K562 (cell line): ENCODE data around the gene CLNK. TPM values are rescaled to one million over a fixed set of nuclear protein-coding genes. Genes with fewer than 3 reads are reported as not detected.

Experiments used
- ATAC-seq: fragments of 200-7000 bp; cut with Tn5 transposase; 3 replicates; pipeline ENCODE4 v1.9.1; 2020; ENCODE audit warnings: moderate library complexity
- BruUV-seq: library from RNA; stranded (reverse); fragments of 400-500 nt; replicated peaks from 2 replicates; lab custom pipeline; 2021; lab: Mats Ljungman, UMichigan
- CTCF ChIA-PET: fragments of 300-600 bp; formaldehyde crosslinking; extraction: SDS; loops from one replicate; lab custom pipeline; 2021; ENCODE audit warnings: low intra/inter-chr PET ratio; lab: Yijun Ruan, JAX
- POLR2A ChIA-PET: fragments of 300-600, 350-650 bp; sonication (Branson Sonifier 250); formaldehyde crosslinking; extraction: SDS; loops from one replicate; lab custom pipeline; 2021; ENCODE audit warnings: antibody characterized with exemption, inconsistent platforms; lab: Yijun Ruan, JAX
- DNase-seq, 4 experiments: peaks; one replicate each; pipeline versions ENCODE4 v3.0.0 to v3.0.0-alpha.2; 2011 to 2018; ENCODE audit warnings: low spot score in 3 of 4, mixed read lengths in 3 of 4; ENCODE audit errors: extremely low read depth in 1 of 4
- FAIRE-seq: peaks from 2 replicates; lab custom pipeline; 2011; peaks lifted over from hg19 to GRCh38; lab: Jason Lieb, UNC
- H2AFZ ChIP-seq: 2 replicates; pipeline ENCODE4 v1.6.0; 2011; ENCODE audit warnings: low read depth, low read length, control low read depth, inconsistent platforms
- H3K27ac ChIP-seq: fragments of 200-600 bp; 3 replicates; pipeline ENCODE4 v1.8.0; 2011; ENCODE audit warnings: low read depth, mild to moderate bottlenecking, control low read depth, inconsistent platforms, low read length, moderate library complexity, mixed read lengths; ENCODE audit errors: extremely low read depth
- H3K27me3 ChIP-seq, 2 experiments: fragments of 300-600 bp in 1 of 2; 2 replicates in 1 of 2; 3 replicates in 1 of 2; pipeline versions ENCODE4 v1.6.0 to v1.8.0; 2011; ENCODE audit warnings: inconsistent platforms in 2 of 2, low read length in 2 of 2, mild to moderate bottlenecking in 1 of 2, mixed read lengths in 1 of 2, moderate library complexity in 1 of 2; ENCODE audit not compliant: control insufficient read depth in 2 of 2, insufficient read depth in 2 of 2
- H3K36me3 ChIP-seq: fragments of 300-600 bp; 3 replicates; pipeline ENCODE4 v1.8.0; 2011; ENCODE audit warnings: mild to moderate bottlenecking, low read length, inconsistent platforms; ENCODE audit not compliant: control insufficient read depth, insufficient read depth
- H3K4me1 ChIP-seq, 2 experiments: fragments of 200-600 bp in 1 of 2; replicated peaks in 1 of 2; 2 replicates in 1 of 2; 3 replicates in 1 of 2; pipeline versions ENCODE4 v1.5.1 to v1.8.0; 2011; ENCODE audit warnings: inconsistent platforms in 2 of 2, low read length in 2 of 2, mild to moderate bottlenecking in 1 of 2, mixed read lengths in 1 of 2, moderate library complexity in 1 of 2; ENCODE audit not compliant: control insufficient read depth in 2 of 2, insufficient read depth in 2 of 2
- H3K4me2 ChIP-seq: 2 replicates; pipeline ENCODE4 v1.6.1; 2011; ENCODE audit warnings: low read length, control low read depth, inconsistent platforms, mixed read lengths; ENCODE audit not compliant: insufficient read depth
- H3K4me3 ChIP-seq: fragments of 200-600 bp; sonication (generic), shearing (Covaris generic); 2 replicates; pipeline ENCODE4 v1.5.1; 2016; ENCODE audit warnings: control low read depth, inconsistent platforms
- H3K79me2 ChIP-seq: fragments of 200-600 bp; 3 replicates; pipeline ENCODE4 v1.8.0; 2011; ENCODE audit warnings: low read length, inconsistent platforms; ENCODE audit not compliant: control insufficient read depth, insufficient read depth
- H3K9ac ChIP-seq, 2 experiments: 2 replicates each; pipeline versions ENCODE4 v1.6.0 to v1.6.1; 2011; ENCODE audit warnings: low read depth in 2 of 2, low read length in 2 of 2, control low read depth in 1 of 2, inconsistent platforms in 1 of 2, mild to moderate bottlenecking in 1 of 2, mixed read lengths in 1 of 2; ENCODE audit not compliant: insufficient read depth in 1 of 2
- H3K9me1 ChIP-seq: one replicate; pipeline ENCODE4 v1.6.0; 2011; ENCODE audit warnings: inconsistent platforms, mild to moderate bottlenecking, low read length, moderate library complexity; ENCODE audit not compliant: control insufficient read depth, insufficient read depth
- H3K9me3 ChIP-seq: replicated peaks from 2 replicates; pipeline ENCODE4 v1.5.1; 2011; ENCODE audit warnings: low read depth, low read length, inconsistent platforms; ENCODE audit not compliant: control insufficient read depth, insufficient read depth
- H4K20me1 ChIP-seq: replicated peaks from 2 replicates; pipeline ENCODE4 v1.6.1; 2011; ENCODE audit warnings: low read length, inconsistent platforms, mixed read lengths; ENCODE audit not compliant: control insufficient read depth, insufficient read depth
- EHMT2 ChIP-seq: fragments of 450-650 bp; IDR thresholded peaks from 2 replicates; pipeline ENCODE4 v1.6.1; 2018; ENCODE audit warnings: antibody characterized with exemption
- ERF ChIP-seq: fragments of 450-650 bp; formaldehyde crosslinking; IDR thresholded peaks from 2 replicates; pipeline ENCODE4 v1.4.0; 2020; ENCODE audit warnings: mild to moderate bottlenecking, mixed read lengths
- KLF1 ChIP-seq: fragments of 450-650 bp; IDR thresholded peaks from 2 replicates; pipeline ENCODE4 v1.6.1; 2016; ENCODE audit warnings: missing genetic modification characterization, missing compliant biosample characterization
- MTA1 ChIP-seq: fragments of 450-650 bp; IDR thresholded peaks from 2 replicates; pipeline ENCODE4 v1.6.1; 2017; ENCODE audit warnings: borderline replicate concordance
- SLC30A9 ChIP-seq: fragments of 250-450 bp; sonication (Bioruptor Pico); IDR thresholded peaks from 2 replicates; pipeline ENCODE4 v1.8.0; 2022; ENCODE audit warnings: mild to moderate bottlenecking, moderate library complexity
- SMARCB1 ChIP-seq: IDR thresholded peaks from 2 replicates; pipeline ENCODE4 v1.6.1; 2011; ENCODE audit warnings: improper control_type of control experiment, low read depth; ENCODE audit not compliant: insufficient read length
- TAF9B ChIP-seq: fragments of 450-650 bp; IDR thresholded peaks from 2 replicates; pipeline ENCODE4 v1.6.1; 2018; ENCODE audit warnings: mild to moderate bottlenecking; ENCODE audit not compliant: partially characterized antibody
- WGBS: fragments of 100-300 bp; shearing (Covaris generic); methylation state at CpG from one replicate; pipeline ENCODE4 v1.1.6; 2016; ENCODE audit warnings: low coverage, mixed read lengths; ENCODE audit not compliant: insufficient coverage; ENCODE audit errors: missing lambda C conversion rate; 5-methylcytosine and 5-hydroxymethylcytosine counted together
- in situ Hi-C: fragments of 300-500 bp; cut with MboI; formaldehyde crosslinking; loops from 4 replicates; pipeline ENCODE4 v1.15.0; 2018; ENCODE audit warnings: inconsistent platforms, mixed read lengths
- intact Hi-C: fragments of 100-400 bp; cut with micrococcal nuclease; formaldehyde crosslinking; loops from 2 replicates; pipeline ENCODE4 v1.14.2; 2022
- polyA plus RNA-seq, 8 experiments: library from polyadenylated mRNA; depleted of rRNA in 4 of 8; stranded (reverse) in 5 of 8; unstranded in 3 of 8; fragments of >200 nt; fragmentation: Nextera tagmentation in 2 of 8; fragmentation: Illumina TruSeq in 1 of 8; extraction: Ambion mirVana in 2 of 8; extraction: Trizol in 1 of 8; gene quantifications; 2 replicates each; pipeline versions ENCODE4 v1.2.1 to v1.2.3, GENCODE V29; 2011 to 2014; ENCODE audit warnings: inconsistent platforms in 1 of 8, missing spikeins in 1 of 8
- total RNA-seq, 7 experiments: library from RNA; depleted of rRNA in 6 of 7; stranded (reverse); fragments of >200 nt in 6 of 7; fragmentation: Illumina TruSeq in 2 of 7; extraction: Trizol in 2 of 7; gene quantifications; 2 replicates each; pipeline versions ENCODE4 v1.2.1 to v1.2.3, GENCODE V29; 2011 to 2021; ENCODE audit warnings: low replicate concordance in 1 of 7
- TF ChIP-seq, protein P1 (sequence below): fragments of 450-650 bp; IDR thresholded peaks from 2 replicates; pipeline ENCODE4 v1.6.1; 2018; ENCODE audit warnings: mild to moderate bottlenecking, low read depth; ENCODE audit not compliant: partially characterized antibody
- TF ChIP-seq, protein P2 (sequence below), 3 experiments: fragments of 200-800 bp in 1 of 3; fragments of 250-450 bp in 1 of 3; fragments of 450-650 bp in 1 of 3; sonication (Bioruptor Pico) in 1 of 3; sonication (Bioruptor generic) in 1 of 3; formaldehyde crosslinking in 1 of 3; IDR thresholded peaks; 2 replicates each; pipeline versions ENCODE4 v1.6.1 to v1.8.0; 2016 to 2022; ENCODE audit warnings: mild to moderate bottlenecking in 2 of 3, missing genetic modification characterization in 2 of 3, missing compliant biosample characterization in 1 of 3, moderate library complexity in 1 of 3
- TF ChIP-seq, protein P3 (sequence below): sonication (generic); formaldehyde crosslinking; IDR thresholded peaks from 2 replicates; pipeline ENCODE4 v1.8.1; 2023; ENCODE audit warnings: mild to moderate bottlenecking, missing genetic modification reagents, moderate library complexity
- TF ChIP-seq, protein P4 (sequence below): fragments of 250-450 bp; sonication (Bioruptor Pico); IDR thresholded peaks from 2 replicates; pipeline ENCODE4 v1.4.0; 2020; ENCODE audit warnings: mild to moderate bottlenecking, moderate library complexity

Gene CLNK
- total and polyA plus RNA-seq, 9 of the 15 experiments (the other 6 are each of a cell fraction or from before 2014, with no cell fraction given): not detected

DNA sequence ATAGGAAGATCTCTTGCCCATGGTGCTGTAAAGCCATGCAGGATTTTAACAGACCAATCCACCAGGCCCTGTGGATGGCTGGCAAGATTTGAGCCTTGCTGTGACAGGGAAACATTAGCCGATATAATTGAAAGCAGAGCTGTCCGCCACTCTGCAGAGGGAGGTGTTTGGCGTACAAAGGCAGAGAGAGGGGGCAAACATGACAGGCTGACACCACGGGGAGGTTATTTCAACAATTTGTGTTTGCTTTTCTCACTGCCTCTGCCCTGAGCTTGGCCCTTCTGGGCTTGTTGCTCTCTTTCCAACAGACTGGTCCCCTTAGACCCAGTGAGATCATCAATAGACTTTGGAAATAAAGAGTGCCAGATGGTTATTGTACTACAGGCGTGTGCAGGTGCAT is 59.4 kb downstream of the CLNK start:
- ChIA-PET CTCF (no interaction called here), POLR2A (no interaction called here)
- no peak overlapping the region for H3K9ac ChIP-seq
- H3K79me2 ChIP-seq: no peaks in the 10 kb centered on the region
- no peak overlapping the region for H3K4me3 ChIP-seq
- no TSS peak for BruUV-seq
- 0% methylated on average over 5 of the region's 5 CpGs for WGBS
- H3K9me1 ChIP-seq: no peaks in the 10 kb centered on the region
- ATAC-seq: no peak
- H2AFZ ChIP-seq: no peak overlapping the region
- H3K4me1 ChIP-seq: no peaks in the 10 kb centered on the region
- no peak for FAIRE-seq
- DNase-seq: no peak
- no peaks in the 10 kb centered on the region for H3K27me3 ChIP-seq
- H4K20me1 ChIP-seq: no peaks in the 10 kb centered on the region
- no peak overlapping the region for H3K4me2 ChIP-seq
- no peaks in the 10 kb centered on the region for H3K36me3 ChIP-seq
- TF ChIP-seq SMARCB1 (no peak), SLC30A9 (no peak), MTA1 (no peak), EHMT2 (no peak), TAF9B (no peak), ERF (CRISPR knock-in tag) (no peak), KLF1 (tag) (no peak)
- TF ChIP-seq, protein P1, sequence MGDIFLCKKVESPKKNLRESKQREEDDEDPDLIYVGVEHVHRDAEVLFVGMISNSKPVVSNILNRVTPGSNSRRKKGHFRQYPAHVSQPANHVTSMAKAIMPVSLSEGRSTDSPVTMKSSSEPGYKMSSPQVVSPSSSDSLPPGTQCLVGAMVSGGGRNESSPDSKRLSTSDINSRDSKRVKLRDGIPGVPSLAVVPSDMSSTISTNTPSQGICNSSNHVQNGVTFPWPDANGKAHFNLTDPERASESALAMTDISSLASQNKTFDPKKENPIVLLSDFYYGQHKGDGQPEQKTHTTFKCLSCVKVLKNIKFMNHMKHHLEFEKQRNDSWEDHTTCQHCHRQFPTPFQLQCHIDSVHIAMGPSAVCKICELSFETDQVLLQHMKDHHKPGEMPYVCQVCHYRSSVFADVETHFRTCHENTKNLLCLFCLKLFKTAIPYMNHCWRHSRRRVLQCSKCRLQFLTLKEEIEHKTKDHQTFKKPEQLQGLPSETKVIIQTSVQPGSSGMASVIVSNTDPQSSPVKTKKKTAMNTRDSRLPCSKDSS: no peak
- TF ChIP-seq, protein P2, sequence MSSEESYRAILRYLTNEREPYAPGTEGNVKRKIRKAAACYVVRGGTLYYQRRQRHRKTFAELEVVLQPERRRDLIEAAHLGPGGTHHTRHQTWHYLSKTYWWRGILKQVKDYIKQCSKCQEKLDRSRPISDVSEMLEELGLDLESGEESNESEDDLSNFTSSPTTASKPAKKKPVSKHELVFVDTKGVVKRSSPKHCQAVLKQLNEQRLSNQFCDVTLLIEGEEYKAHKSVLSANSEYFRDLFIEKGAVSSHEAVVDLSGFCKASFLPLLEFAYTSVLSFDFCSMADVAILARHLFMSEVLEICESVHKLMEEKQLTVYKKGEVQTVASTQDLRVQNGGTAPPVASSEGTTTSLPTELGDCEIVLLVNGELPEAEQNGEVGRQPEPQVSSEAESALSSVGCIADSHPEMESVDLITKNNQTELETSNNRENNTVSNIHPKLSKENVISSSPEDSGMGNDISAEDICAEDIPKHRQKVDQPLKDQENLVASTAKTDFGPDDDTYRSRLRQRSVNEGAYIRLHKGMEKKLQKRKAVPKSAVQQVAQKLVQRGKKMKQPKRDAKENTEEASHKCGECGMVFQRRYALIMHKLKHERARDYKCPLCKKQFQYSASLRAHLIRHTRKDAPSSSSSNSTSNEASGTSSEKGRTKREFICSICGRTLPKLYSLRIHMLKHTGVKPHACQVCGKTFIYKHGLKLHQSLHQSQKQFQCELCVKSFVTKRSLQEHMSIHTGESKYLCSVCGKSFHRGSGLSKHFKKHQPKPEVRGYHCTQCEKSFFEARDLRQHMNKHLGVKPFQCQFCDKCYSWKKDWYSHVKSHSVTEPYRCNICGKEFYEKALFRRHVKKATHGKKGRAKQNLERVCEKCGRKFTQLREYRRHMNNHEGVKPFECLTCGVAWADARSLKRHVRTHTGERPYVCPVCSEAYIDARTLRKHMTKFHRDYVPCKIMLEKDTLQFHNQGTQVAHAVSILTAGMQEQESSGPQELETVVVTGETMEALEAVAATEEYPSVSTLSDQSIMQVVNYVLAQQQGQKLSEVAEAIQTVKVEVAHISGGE (CRISPR knock-in tag; IDR thresholded peaks at IDR 0.05): no peak
- TF ChIP-seq, protein P3, sequence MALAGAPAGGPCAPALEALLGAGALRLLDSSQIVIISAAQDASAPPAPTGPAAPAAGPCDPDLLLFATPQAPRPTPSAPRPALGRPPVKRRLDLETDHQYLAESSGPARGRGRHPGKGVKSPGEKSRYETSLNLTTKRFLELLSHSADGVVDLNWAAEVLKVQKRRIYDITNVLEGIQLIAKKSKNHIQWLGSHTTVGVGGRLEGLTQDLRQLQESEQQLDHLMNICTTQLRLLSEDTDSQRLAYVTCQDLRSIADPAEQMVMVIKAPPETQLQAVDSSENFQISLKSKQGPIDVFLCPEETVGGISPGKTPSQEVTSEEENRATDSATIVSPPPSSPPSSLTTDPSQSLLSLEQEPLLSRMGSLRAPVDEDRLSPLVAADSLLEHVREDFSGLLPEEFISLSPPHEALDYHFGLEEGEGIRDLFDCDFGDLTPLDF: no peak
- TF ChIP-seq, protein P4, sequence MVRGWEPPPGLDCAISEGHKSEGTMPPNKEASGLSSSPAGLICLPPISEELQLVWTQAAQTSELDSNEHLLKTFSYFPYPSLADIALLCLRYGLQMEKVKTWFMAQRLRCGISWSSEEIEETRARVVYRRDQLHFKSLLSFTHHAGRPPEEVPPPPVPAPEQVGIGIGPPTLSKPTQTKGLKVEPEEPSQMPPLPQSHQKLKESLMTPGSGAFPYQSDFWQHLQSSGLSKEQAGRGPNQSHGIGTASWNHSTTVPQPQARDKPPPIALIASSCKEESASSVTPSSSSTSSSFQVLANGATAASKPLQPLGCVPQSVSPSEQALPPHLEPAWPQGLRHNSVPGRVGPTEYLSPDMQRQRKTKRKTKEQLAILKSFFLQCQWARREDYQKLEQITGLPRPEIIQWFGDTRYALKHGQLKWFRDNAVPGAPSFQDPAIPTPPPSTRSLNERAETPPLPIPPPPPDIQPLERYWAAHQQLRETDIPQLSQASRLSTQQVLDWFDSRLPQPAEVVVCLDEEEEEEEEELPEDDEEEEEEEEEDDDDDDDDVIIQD: no peak
- intact Hi-C loops (no loop called here), in situ Hi-C loops (no loop called here)
- no peak overlapping the region for H3K27ac ChIP-seq
- H3K9me3 ChIP-seq: no peaks in the 10 kb centered on the region
